Stimulated activated CD8-positive, alpha-beta memory T cell treated with anti-CD3 and anti-CD28 coated beads, Interleukin-7, amount 100 ng/mL, for 4 hours (primary cell): ENCODE data around the gene PRDM1.
A peak's percentile ranks its signal among the peaks of the same experiment; 100 is the strongest.
"Not testable (repeated sequence)": the region's sequence is repeated elsewhere in the genome, so short reads cannot be mapped to it uniquely, and the experiment has no call there.

Experiments used
- DNase-seq, 2 donors: peaks; one replicate each; pipeline ENCODE4 v3.0.0-alpha.2; 2020; ENCODE audit warnings: low read depth in 2 of 2

Gene PRDM1

GRCh38 chr6:106136845-106137244 lies 50.7 kb downstream of the PRDM1 start:
- no peak for DNase-seq

- no peak for DNase-seq
These were observed 52.0 kb downstream of the PRDM1 start for GRCh38 chr6:106138151-106138550.

GRCh38 chr6:106141441-106142237 lies 55.5 kb downstream of the PRDM1 start:
- DNase-seq, result peak; percentile 64 to 73

GRCh38 chr6:106142876-106143431 lies 56.8 kb downstream of the PRDM1 start:
- DNase-seq, result no peak

- DNase-seq, result no peak
These were observed 57.5 kb downstream of the PRDM1 start for GRCh38 chr6:106143665-106144064.

- DNase-seq, result no peak
These were observed 59.0 kb downstream of the PRDM1 start for GRCh38 chr6:106145144-106145543.

GRCh38 chr6:106145741-106146227 lies 59.6 kb downstream of the PRDM1 start:
- no peak for DNase-seq

GRCh38 chr6:106146852-106147351 lies 60.8 kb downstream of the PRDM1 start:
- DNase-seq, result no peak

- no peak for DNase-seq
These were observed 61.3 kb downstream of the PRDM1 start for GRCh38 chr6:106147476-106147875.

GRCh38 chr6:106149472-106150069 lies 63.4 kb downstream of the PRDM1 start:
- no peak for DNase-seq

GRCh38 chr6:106152476-106152875 lies 66.3 kb downstream of the PRDM1 start:
- not testable (repeated sequence) for DNase-seq

GRCh38 chr6:106152952-106153351 lies 66.8 kb downstream of the PRDM1 start:
- no peak for DNase-seq

- DNase-seq, result no peak
These were observed 68.2 kb downstream of the PRDM1 start for GRCh38 chr6:106154326-106154725.

- DNase-seq, result no peak
These were observed 69.2 kb downstream of the PRDM1 start for GRCh38 chr6:106155219-106155830.

- DNase-seq, result no peak
These were observed 70.3 kb downstream of the PRDM1 start for GRCh38 chr6:106156413-106156812.

GRCh38 chr6:106156863-106157262 lies 70.7 kb downstream of the PRDM1 start:
- DNase-seq, result no peak

GRCh38 chr6:106158816-106159215 lies 72.7 kb downstream of the PRDM1 start:
- DNase-seq, result no peak
